GM12892 (cell line): ENCODE data around the gene TTC36. TPM values are rescaled to one million over a fixed set of nuclear protein-coding genes. Genes with fewer than 3 reads are reported as not detected.
"Not testable (repeated sequence)": the region's sequence is repeated elsewhere in the genome, so short reads cannot be mapped to it uniquely, and the experiment has no call there.

Experiments
- DNase-seq: peaks from one replicate; pipeline ENCODE4 v3.0.0; 2011; ENCODE audit not compliant: insufficient read length
- FAIRE-seq: peaks from 2 replicates; lab custom pipeline; 2011; peaks lifted over from hg19 to GRCh38; lab: Jason Lieb, UNC
- POLR2A ChIP-seq: IDR thresholded peaks from 2 replicates; pipeline ENCODE4 v1.6.1; 2011; ENCODE audit warnings: low read depth, low read length, control low read depth
- POLR2AphosphoS5 ChIP-seq: IDR thresholded peaks from 2 replicates; pipeline ENCODE4 v1.6.1; 2011; ENCODE audit warnings: low read depth, low read length, control low read depth
- TAF1 ChIP-seq: IDR thresholded peaks from 2 replicates; pipeline ENCODE4 v1.6.1; 2011; ENCODE audit warnings: low read depth, mild to moderate bottlenecking, control low read depth, low read length, borderline replicate concordance
- polyA plus RNA-seq: library from polyadenylated mRNA; unstranded; fragments of >200 nt; gene quantifications from one replicate; pipeline ENCODE4 v1.2.1, GENCODE V29; 2012; ENCODE audit warnings: missing spikeins, inconsistent platforms; ENCODE audit not compliant: missing spikeins

Gene TTC36, protein sequence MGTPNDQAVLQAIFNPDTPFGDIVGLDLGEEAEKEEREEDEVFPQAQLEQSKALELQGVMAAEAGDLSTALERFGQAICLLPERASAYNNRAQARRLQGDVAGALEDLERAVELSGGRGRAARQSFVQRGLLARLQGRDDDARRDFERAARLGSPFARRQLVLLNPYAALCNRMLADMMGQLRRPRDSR
- polyA plus RNA-seq, result not detected

DNA sequence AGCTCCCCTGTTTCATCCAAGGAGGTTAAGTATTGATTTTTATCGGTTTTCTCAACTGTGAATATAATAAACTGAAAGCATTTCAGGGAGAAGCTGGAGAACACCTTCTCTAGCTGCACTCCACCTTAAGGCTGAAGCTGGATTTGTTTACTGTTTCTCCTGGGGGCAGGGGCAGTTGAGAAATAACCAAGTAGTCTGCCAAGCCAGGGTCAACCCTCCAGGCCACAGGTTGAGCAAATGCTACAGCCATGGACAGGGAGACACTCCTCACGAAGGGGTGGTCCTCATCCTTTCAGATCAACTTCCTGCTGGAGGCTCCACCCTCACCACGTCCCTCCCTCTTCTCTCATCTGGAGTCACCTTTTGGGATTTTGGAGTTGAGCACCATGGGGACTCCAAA is at the start of gene TTC36:
Gene TTC36, plus strand, starts transcription at position 366 of the 400 bp plus-strand sequence. Its CDS starts 21 bp downstream, at position 387.
- FAIRE-seq (no peak), DNase-seq (no peak)
- TF ChIP-seq POLR2AphosphoS5 (no peak), POLR2A (no peak; the same call in 1 of the 2 replicates), TAF1 (no peak)

DNA sequence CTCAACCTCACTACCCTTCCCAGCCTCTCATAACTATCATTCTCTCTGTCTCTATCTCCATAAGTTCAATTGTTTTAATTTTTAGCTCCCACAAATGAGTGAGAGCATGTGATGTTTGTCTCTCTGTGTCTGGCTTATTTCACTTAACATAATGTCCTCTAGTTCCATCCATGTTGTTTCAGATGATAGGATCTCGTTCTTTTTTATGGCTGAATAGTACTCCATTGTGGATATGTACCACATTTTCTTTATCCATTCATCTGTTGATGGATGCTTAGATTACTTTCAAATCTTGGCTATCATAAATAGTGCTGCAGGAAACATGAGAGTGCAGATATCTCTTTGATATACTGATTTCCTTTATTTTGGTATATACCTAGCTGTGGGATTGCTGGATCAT is 46.0 kb upstream of the TTC36 start:
- not testable (repeated sequence) for DNase-seq, FAIRE-seq

DNA sequence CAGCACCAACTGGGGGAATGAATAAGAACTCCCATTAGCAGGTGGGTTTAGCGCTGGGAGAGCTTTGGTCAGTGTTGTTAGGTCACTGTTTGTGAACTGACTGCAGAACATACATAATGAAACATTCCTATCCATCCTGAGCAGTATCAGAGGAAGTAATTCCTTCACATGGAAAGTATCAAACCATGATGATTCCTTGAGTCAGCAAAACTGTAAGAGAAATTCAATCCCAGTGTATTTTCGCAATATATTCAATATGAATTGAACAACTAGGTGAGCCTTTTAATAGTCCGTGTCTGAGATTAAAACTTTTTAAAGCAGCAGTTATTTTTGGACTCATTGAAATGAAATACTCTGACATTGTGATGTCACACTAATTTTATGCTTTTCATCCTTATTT is 42.9 kb upstream of the TTC36 start:
- no peak for DNase-seq
- no peak for TF ChIP-seq POLR2A
- TF ChIP-seq POLR2AphosphoS5, result no peak
- no peak for TF ChIP-seq TAF1
- FAIRE-seq, result no peak

DNA sequence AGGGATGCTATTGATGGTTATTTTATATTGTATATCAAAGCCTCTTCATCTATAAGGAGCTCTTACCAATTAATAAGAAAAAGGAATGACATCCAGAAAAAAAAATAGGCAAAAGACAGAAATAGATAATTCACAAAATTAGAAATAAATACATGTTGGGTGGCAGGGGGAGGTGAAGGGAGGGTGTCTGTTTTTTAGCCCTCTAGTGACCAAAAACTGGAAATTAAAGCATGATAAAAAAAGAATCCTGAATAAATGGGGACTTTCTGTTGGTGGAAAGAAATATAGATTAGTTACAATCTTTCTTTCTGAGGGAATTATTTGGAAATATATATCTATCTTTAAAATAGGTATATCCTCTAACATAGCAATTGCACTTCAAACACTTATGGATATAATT is 42.0 kb upstream of the TTC36 start:
- TF ChIP-seq POLR2AphosphoS5 (no peak), TAF1 (no peak), POLR2A (no peak)
- FAIRE-seq, result no peak
- no peak for DNase-seq

DNA sequence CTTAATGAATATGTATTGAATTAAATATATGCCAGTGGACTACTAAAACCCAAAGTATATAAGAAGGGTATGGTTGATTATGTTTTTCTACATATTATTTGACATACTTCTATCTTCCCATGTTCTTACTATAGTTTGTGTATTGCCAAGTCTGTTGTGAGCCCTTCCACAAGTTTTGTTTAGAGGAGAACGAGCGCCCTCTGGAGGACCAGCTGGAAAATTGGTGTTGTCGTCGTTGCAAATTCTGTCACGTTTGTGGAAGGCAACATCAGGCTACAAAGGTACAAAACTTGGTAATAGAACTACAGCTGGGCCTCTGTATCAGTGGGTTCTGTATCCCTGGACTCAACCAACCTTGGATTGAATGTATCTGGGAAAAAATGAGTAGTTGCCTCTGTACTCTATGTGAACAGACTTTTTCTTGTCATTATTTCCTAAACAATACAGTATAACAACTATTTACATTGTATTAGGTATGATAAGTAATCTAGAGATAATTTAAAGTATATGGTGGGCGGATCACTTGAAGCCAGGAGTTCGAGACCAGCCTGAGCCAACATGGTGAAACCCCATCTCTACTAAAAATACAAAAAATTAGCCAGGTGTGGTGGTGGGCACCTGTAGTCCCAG is 38.7 kb upstream of the TTC36 start:
- TF ChIP-seq POLR2A (no peak), TAF1 (no peak), POLR2AphosphoS5 (no peak)
- FAIRE-seq, result peak; percentile 95
- peak; percentile 40 for DNase-seq

DNA sequence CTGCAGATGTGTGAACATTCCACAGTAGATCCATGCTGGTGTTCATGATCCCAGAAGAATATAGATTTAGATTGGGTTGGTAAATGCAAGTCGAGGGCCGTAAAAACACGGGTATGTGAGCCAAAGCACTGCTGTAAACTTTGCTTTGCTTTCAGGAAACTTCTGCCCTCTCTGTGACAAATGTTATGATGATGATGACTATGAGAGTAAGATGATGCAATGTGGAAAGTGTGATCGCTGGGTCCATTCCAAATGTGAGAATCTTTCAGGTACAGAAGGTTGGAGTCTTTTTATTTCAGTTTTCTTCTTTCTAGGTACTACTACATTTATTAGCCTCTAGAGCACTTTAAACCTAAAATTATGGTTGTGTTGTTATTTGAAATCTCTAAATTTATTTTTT is 36.2 kb upstream of the TTC36 start:
- FAIRE-seq (no peak), DNase-seq (no peak)
- no peak for TF ChIP-seq TAF1
- no peak for TF ChIP-seq POLR2AphosphoS5
- no peak for TF ChIP-seq POLR2A

DNA sequence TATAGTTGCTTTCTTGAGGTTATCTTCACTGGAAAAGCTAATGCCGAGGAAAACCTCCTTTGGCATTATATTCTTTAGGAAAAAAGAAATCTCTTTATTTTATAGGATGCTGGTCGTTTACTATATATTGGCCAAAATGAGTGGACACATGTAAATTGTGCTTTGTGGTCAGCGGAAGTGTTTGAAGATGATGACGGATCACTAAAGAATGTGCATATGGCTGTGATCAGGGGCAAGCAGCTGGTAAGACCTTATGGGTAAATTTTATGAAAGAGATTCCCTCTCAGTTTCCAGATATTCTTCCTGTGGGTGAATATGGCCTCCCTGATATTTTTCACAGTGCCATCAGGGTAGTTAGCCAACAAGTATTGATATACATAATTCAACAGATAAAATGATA is 29.4 kb upstream of the TTC36 start:
- TF ChIP-seq POLR2AphosphoS5 (no peak), POLR2A (no peak), TAF1 (no peak)
- FAIRE-seq (no peak), DNase-seq (no peak)

DNA sequence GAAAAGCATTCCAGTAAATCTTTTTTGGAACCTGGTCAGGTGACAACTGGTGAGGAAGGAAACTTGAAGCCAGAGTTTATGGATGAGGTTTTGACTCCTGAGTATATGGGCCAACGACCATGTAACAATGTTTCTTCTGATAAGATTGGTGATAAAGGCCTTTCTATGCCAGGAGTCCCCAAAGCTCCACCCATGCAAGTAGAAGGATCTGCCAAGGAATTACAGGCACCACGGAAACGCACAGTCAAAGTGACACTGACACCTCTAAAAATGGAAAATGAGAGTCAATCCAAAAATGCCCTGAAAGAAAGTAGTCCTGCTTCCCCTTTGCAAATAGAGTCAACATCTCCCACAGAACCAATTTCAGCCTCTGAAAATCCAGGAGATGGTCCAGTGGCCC is 24.1 kb upstream of the TTC36 start:
- no peak for DNase-seq
- no peak for TF ChIP-seq POLR2AphosphoS5
- no peak for TF ChIP-seq POLR2A
- TF ChIP-seq TAF1, result no peak

DNA sequence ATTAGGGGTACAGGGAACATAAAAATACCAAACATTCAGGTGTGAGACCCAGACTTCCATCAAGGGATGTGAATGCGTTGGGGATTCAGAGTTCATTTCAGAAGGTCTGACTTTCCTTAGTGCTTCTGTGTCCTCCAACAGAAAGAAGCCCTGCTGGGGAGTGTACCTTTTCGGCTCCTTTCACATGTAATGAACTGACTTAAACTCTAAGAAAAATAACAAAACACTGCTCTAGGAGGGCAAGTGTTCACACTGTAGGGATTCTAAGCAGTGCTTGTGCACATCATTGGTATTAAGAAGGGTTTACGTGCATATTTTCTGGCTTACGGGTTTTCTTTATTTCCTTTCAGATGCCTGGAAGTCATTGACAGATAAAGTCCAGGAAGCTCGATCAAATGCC is 15.7 kb upstream of the TTC36 start:
- no peak for DNase-seq
- no peak for FAIRE-seq
- TF ChIP-seq TAF1 (no peak), POLR2AphosphoS5 (no peak), POLR2A (no peak)

More for the DNA sequence above, 24.1 kb upstream of the TTC36 start:
- FAIRE-seq, result no peak

DNA sequence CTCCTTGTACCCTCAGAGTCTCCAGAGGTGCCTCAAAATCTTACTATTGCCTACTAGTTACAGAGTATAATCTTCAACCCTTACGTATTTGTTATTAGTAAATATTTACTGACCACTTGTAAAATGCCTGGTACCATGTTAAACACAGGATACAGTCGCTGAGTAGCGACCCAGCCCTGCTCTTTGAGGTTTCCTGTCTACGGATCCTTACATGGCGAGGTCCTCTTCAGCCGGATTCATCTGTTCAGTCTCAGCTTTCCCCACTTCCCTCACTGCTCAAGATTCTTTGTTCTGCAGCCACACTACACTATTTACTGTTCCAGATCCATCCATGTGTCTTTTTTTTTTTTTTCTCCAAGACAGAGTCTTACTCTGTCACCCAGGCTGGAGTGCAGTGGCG is 13.2 kb upstream of the TTC36 start:
- FAIRE-seq (no peak), DNase-seq (no peak)
- no peak for TF ChIP-seq TAF1
- no peak for TF ChIP-seq POLR2AphosphoS5
- no peak for TF ChIP-seq POLR2A

DNA sequence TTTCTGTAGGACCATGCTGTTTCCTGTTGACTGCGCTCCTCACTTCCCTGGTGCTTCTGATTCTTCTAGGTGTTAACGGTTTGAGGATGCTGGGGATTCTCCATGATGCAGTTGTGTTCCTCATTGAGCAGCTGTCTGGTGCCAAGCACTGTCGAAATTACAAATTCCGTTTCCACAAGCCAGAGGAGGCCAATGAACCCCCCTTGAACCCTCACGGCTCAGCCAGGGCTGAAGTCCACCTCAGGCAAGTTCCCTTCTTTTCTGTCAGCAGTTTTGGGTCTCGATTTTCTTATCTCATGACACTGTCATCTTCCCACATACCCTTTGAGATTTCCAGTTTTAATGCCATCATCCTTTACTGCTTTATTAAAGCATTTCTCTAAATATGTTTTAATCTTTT is 7.7 kb upstream of the TTC36 start:
- no peak for DNase-seq

DNA sequence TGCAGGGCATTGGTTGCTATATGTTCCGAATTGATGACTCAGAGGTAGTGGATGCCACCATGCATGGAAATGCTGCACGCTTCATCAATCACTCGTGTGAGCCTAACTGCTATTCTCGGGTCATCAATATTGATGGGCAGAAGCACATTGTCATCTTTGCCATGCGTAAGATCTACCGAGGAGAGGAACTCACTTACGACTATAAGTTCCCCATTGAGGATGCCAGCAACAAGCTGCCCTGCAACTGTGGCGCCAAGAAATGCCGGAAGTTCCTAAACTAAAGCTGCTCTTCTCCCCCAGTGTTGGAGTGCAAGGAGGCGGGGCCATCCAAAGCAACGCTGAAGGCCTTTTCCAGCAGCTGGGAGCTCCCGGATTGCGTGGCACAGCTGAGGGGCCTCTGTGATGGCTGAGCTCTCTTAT is 5.4 kb upstream of the TTC36 start:
- no peak for TF ChIP-seq POLR2AphosphoS5
- no peak for TF ChIP-seq TAF1
- TF ChIP-seq POLR2A, result no peak
- FAIRE-seq (peak; percentile 84), DNase-seq (no peak)

More for the DNA sequence above, 7.7 kb upstream of the TTC36 start:
- FAIRE-seq, result no peak
- TF ChIP-seq TAF1, result no peak
- no peak for TF ChIP-seq POLR2AphosphoS5
- TF ChIP-seq POLR2A, result no peak

DNA sequence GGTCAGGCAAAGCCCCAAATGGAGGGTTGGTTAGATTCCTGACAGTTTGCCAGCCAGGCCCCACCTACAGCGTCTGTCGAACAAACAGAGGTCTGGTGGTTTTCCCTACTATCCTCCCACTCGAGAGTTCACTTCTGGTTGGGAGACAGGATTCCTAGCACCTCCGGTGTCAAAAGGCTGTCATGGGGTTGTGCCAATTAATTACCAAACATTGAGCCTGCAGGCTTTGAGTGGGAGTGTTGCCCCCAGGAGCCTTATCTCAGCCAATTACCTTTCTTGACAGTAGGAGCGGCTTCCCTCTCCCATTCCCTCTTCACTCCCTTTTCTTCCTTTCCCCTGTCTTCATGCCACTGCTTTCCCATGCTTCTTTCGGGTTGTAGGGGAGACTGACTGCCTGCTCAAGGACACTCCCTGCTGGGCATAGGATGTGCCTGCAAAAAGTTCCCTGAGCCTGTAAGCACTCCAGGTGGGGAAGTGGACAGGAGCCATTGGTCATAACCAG is 4.7 kb upstream of the TTC36 start:
- no peak for TF ChIP-seq POLR2AphosphoS5
- FAIRE-seq (no peak), DNase-seq (no peak)
